Calu3 (cell line): ENCODE data around the gene SCYL3. TPM values are rescaled to one million over a fixed set of nuclear protein-coding genes. Genes with fewer than 3 reads are reported as not detected.

Experiments used
- BruUV-seq: library from RNA; stranded (reverse); fragments of 400-500 nt; replicated peaks from 2 replicates; lab custom pipeline; 2021; lab: Mats Ljungman, UMichigan
- CTCF ChIA-PET: fragments of 300-600 bp; sonication (Branson Sonifier 250); formaldehyde crosslinking; loops from one replicate; lab custom pipeline; 2022; ENCODE audit warnings: antibody characterized with exemption; lab: Charles Lee
- DNase-seq: peaks from one replicate; pipeline ENCODE4 v3.0.0; 2022
- H3K27ac Mint-ChIP-seq: one replicate; pipeline ENCODE4 v1.8.0; 2022; ENCODE audit warnings: mixed read lengths; ENCODE audit not compliant: unreplicated experiment
- H3K27me3 Mint-ChIP-seq: one replicate; pipeline ENCODE4 v1.8.0; 2022; ENCODE audit warnings: mixed read lengths; ENCODE audit not compliant: unreplicated experiment
- H3K36me3 Mint-ChIP-seq: one replicate; pipeline ENCODE4 v1.8.0; 2022; ENCODE audit warnings: mild to moderate bottlenecking, moderate library complexity, mixed read lengths; ENCODE audit not compliant: insufficient read depth, unreplicated experiment
- H3K4me1 Mint-ChIP-seq: one replicate; pipeline ENCODE4 v1.8.0; 2022; ENCODE audit warnings: mild to moderate bottlenecking, low read depth, mixed read lengths; ENCODE audit not compliant: unreplicated experiment
- H3K4me3 Mint-ChIP-seq: one replicate; pipeline ENCODE4 v1.8.0; 2022; ENCODE audit warnings: mild to moderate bottlenecking, low read depth, moderate library complexity, mixed read lengths; ENCODE audit not compliant: unreplicated experiment
- H3K9me3 Mint-ChIP-seq: one replicate; pipeline ENCODE4 v1.8.0; 2022; ENCODE audit warnings: low read depth, mixed read lengths; ENCODE audit not compliant: unreplicated experiment
- CTCF ChIP-seq: fragments of 200-600 bp; IDR thresholded peaks from one replicate; pipeline ENCODE4 v1.8.0; 2022; ENCODE audit warnings: antibody characterized with exemption; ENCODE audit not compliant: unreplicated experiment
- intact Hi-C: fragments of 100-400 bp; cut with micrococcal nuclease; formaldehyde crosslinking; loops from one replicate; pipeline ENCODE4 v1.10.0; 2022; ENCODE audit not compliant: unreplicated experiment
- total RNA-seq: library from RNA; stranded (reverse); gene quantifications from 2 replicates; pipeline ENCODE4 v1.2.3, GENCODE V29; 2022

SCYL3 gene
- total RNA-seq, 1 experiment from 2014 or later: 18.3 TPM

DNA sequence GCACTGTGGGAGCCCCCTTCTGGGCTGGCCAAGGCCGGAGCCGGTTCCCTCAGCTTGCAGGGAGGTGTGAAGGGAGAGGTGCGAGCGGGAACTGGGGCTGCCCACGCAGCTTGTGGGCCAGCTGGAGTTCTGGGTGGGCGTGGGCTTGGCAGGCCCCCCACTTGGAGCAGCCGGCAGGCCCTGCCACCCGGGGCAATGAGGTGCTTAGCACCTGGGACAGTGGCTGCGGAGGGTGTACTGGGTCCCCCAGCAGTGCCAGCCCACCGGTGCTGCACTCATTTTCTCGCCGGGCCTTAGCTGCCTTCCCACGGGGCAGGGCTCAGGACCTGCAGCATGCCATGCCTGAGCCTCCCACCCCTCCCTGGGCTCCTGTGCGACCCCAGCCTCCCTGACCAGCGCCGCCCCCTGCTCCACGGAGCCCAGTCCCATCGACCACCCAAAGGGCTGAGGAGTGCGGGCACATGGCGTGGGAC lies 11.6 kb downstream of the SCYL3 start:
- no peak overlapping the region for H3K27ac Mint-ChIP-seq
- peaks cover 19% of the 10 kb centered on the region for H3K4me1 Mint-ChIP-seq
- CTCF ChIA-PET: no interaction called here
- intact Hi-C loops: no loop called here
- TF ChIP-seq CTCF: no peak
- DNase-seq: no peak
- H3K36me3 Mint-ChIP-seq: peaks cover 42% of the 10 kb centered on the region
- BruUV-seq: no TSS peak
- H3K4me3 Mint-ChIP-seq: no peak overlapping the region
- no peaks in the 10 kb centered on the region for H3K27me3 Mint-ChIP-seq
- no peaks in the 10 kb centered on the region for H3K9me3 Mint-ChIP-seq

DNA sequence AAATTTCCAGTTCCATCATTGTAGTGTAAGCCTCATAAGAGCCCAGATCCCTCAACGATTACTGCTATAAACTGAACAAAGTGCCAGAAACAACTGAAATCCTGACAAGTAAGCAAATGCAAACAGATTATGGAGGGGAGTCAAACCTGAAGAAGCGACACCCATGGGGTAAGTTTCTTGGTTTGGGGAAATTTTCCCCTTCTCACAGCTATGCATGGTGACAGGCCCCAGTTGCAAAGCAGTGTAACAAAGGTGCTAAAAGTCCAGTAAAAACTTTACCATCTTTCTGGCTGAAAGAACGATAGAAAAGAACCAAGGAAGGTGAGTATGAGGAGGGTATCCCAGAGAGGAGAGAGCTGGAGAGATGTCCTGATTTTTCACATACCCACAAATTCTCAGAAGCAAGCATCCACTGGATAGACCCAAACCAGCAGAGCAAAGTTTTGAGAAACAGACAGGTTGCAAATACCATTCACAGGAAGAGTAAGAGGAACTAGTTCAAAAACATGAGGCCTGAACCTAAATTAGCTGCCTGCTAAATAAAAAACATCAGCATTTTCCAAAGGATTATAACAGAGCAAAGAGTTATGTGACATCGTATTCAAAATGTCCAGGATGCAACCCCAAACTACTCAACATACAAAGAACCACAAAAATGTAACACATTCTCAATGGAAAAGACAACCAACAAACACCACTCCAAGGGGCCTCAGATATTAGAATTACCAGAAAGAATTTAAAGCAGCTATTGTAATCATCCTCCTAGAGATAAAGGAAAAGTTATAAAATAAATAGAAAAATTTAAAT lies 14.5 kb downstream of the SCYL3 start:
- H3K4me1 Mint-ChIP-seq: peaks cover 19% of the 10 kb centered on the region
- no peaks in the 10 kb centered on the region for H3K27me3 Mint-ChIP-seq
- DNase-seq: no peak
- no peak for TF ChIP-seq CTCF
- BruUV-seq: no TSS peak
- CTCF ChIA-PET: no interaction called here
- no peak overlapping the region for H3K27ac Mint-ChIP-seq
- H3K9me3 Mint-ChIP-seq: no peaks in the 10 kb centered on the region
- intact Hi-C loops: no loop called here
- H3K4me3 Mint-ChIP-seq: no peak overlapping the region
- H3K36me3 Mint-ChIP-seq: peaks cover 49% of the 10 kb centered on the region

- Mint-ChIP-seq H3K4me1 (peaks cover 19% of the 10 kb centered on the region), H3K9me3 (no peaks in the 10 kb centered on the region), H3K27ac (no peak overlapping the region), H3K36me3 (peaks cover 55% of the 10 kb centered on the region), H3K4me3 (no peak overlapping the region), H3K27me3 (no peaks in the 10 kb centered on the region)
- no peak for TF ChIP-seq CTCF
- CTCF ChIA-PET: no interaction called here
- intact Hi-C loops: no loop called here
- BruUV-seq: no TSS peak
- DNase-seq: no peak
These were observed 15.2 kb downstream of the SCYL3 start for GRCh38 chr1:169878498-169878897.

DNA sequence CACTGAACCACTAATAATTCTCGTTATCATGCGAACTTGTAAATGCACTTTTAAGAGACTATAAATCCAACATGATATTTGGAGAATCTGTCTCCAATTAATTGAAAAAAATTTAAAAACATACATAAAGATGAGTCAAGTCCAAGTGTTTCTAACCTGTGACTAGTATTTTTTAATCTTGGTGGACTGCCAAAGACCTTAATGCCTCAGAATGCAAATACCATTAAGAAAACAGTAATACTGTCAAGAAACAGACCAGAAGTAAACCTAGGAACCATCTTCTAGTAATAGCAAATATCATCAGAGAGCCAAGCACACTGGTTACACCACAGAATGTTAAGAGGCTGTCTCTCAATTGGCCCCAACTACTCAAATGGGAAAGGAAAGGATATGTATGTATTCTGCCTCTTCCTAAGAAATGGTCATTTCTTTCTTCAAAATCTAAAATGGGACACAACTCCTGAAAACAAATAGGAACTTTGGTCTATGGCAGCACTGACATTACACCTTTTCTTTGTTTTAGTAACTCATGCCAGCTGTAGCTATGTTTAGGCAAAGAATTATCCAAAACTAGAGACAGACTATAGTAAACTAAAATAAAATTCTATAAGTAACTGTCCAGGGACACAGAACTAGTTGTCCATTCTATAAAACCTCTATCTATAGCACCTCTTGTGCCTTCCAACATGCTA lies 15.8 kb downstream of the SCYL3 start:
- Mint-ChIP-seq H3K4me1 (peaks cover 19% of the 10 kb centered on the region), H3K27ac (no peak overlapping the region), H3K27me3 (no peaks in the 10 kb centered on the region), H3K36me3 (peaks cover 55% of the 10 kb centered on the region), H3K4me3 (no peak overlapping the region), H3K9me3 (peaks cover 3% of the 10 kb centered on the region)
- intact Hi-C loops: no loop called here
- DNase-seq: no peak
- TF ChIP-seq CTCF: no peak
- BruUV-seq: no TSS peak
- CTCF ChIA-PET: no interaction called here
